Sigmoid colon (tissue), 7 donors: ENCODE data around the gene NKIRAS1. TPM values are rescaled to one million over a fixed set of nuclear protein-coding genes. Genes with fewer than 3 reads are reported as not detected.

Experiments
- DNase-seq: peaks from one replicate; pipeline ENCODE4 v3.0.0-alpha.2; 2019
- H3K27ac ChIP-seq, 4 donors: fragments of 200-600 bp; sonication (generic); one replicate each; pipeline ENCODE4 v1.5.1; 2016 to 2019; ENCODE audit warnings: mild to moderate bottlenecking in 1 of 4
- H3K27me3 ChIP-seq, 3 donors: fragments of 200-600 bp; sonication (generic); one replicate each; pipeline ENCODE4 v1.5.1; 2019; ENCODE audit warnings: mild to moderate bottlenecking in 1 of 3
- H3K36me3 ChIP-seq, 4 donors: fragments of 200-600 bp; sonication (generic); one replicate each; pipeline ENCODE4 v1.5.1; 2016 to 2019
- H3K4me1 ChIP-seq, 4 donors: fragments of 200-600 bp; sonication (generic); one replicate each; pipeline ENCODE4 v1.5.1; 2017 to 2019
- H3K4me3 ChIP-seq, 4 donors: fragments of 200-600 bp; sonication (generic); one replicate each; pipeline ENCODE4 v1.5.1; 2017 to 2019; ENCODE audit warnings: mild to moderate bottlenecking in 2 of 4, moderate library complexity in 1 of 4
- H3K9me3 ChIP-seq, 4 donors: fragments of 200-600 bp in 3 of 4; sonication (generic) in 3 of 4; one replicate each; pipeline versions ENCODE4 v1.5.1 to v1.6.1; 2013 to 2019
- CTCF ChIP-seq, 4 experiments: fragments of 450-650 bp in 3 of 4; fragments of 200-600 bp in 1 of 4; IDR thresholded peaks; one replicate each; pipeline ENCODE4 v1.5.1; 2016 to 2019; ENCODE audit warnings: antibody characterized with exemption in 4 of 4, mild to moderate bottlenecking in 3 of 4, moderate library complexity in 2 of 4
- EP300 ChIP-seq, 4 donors: sonication (generic); formaldehyde crosslinking; IDR thresholded peaks; one replicate each; pipeline ENCODE4 v1.6.1; 2017; ENCODE audit warnings: antibody characterized with exemption in 4 of 4
- POLR2A ChIP-seq, 2 donors: fragments of 450-650 bp; IDR thresholded peaks; one replicate each; pipeline ENCODE4 v1.6.1; 2016; ENCODE audit warnings: antibody characterized with exemption in 2 of 2, mild to moderate bottlenecking in 2 of 2, moderate library complexity in 2 of 2
- POLR2AphosphoS5 ChIP-seq, 4 donors: sonication (generic); formaldehyde crosslinking; IDR thresholded peaks; one replicate each; pipeline ENCODE4 v1.6.1; 2017; ENCODE audit warnings: antibody characterized with exemption in 4 of 4
- WGBS, 2 donors: extraction: QIAGEN DNeasy Blood & Tissue Kit; methylation state at CpG; one replicate each; pipeline ENCODE4 v1.1.7; 2013; 5-methylcytosine and 5-hydroxymethylcytosine counted together
- intact Hi-C: fragments of 100-400 bp; cut with DNase I; formaldehyde crosslinking; loops from one replicate; pipeline ENCODE4 v1.15.1; 2023
- polyA plus RNA-seq, 3 donors: library from polyadenylated mRNA; stranded (reverse); fragments of 200-250 nt; gene quantifications; one replicate each; pipeline ENCODE4 v1.2.3, GENCODE V29; 2013
- total RNA-seq, 4 donors: library from RNA; depleted of rRNA; stranded (reverse); fragments of >200 nt; gene quantifications; one replicate each; pipeline ENCODE4 v1.1.0, GENCODE V29; 2016
- donor health status: healthy with polysubstance abuse.
- donor health status: Bipolar disorder and iron deficiency.
- donor health status: healthy.

The NKIRAS1 gene
- total and polyA plus RNA-seq, 7 donors = 4.2 to 29.3 (median 21.6) TPM

GRCh38 chr3:23909341-23909740 is 7.4 kb downstream of the NKIRAS1 start:
- TF ChIP-seq POLR2AphosphoS5 (IDR thresholded peaks at IDR 0.05) = no peak
- TF ChIP-seq CTCF (IDR thresholded peaks at IDR 0.05) = no peak
- TF ChIP-seq EP300 (IDR thresholded peaks at IDR 0.05) = no peak
- TF ChIP-seq POLR2A (IDR thresholded peaks at IDR 0.05) = no peak
- no peaks in the 10 kb centered on the region for H3K9me3 ChIP-seq

GRCh38 chr3:23904545-23904944 is 12.2 kb downstream of the NKIRAS1 start:
- intact Hi-C loops = no loop called here
- Histone ChIP-seq H3K27me3 (no peaks in the 10 kb centered on the region), H3K9me3 (no peaks in the 10 kb centered on the region), H3K27ac (no peak overlapping the region), H3K4me3 (no peak overlapping the region), H3K4me1 (no peaks in the 10 kb centered on the region), H3K36me3 (peaks cover 0 to 29% (median 8%) of the 10 kb centered on the region in 4 donors)
- DNase-seq = no peak
- TF ChIP-seq POLR2AphosphoS5 (IDR thresholded peaks at IDR 0.05) (no peak), CTCF (IDR thresholded peaks at IDR 0.05) (no peak), POLR2A (IDR thresholded peaks at IDR 0.05) (no peak), EP300 (IDR thresholded peaks at IDR 0.05) (no peak)

More at GRCh38 chr3:23909341-23909740, 7.4 kb downstream of the NKIRAS1 start:
- Histone ChIP-seq H3K27me3 (no peaks in the 10 kb centered on the region), H3K27ac (no peak overlapping the region), H3K4me1 (peaks cover 0 to 9% (median 0%) of the 10 kb centered on the region in 4 donors), H3K4me3 (no peak overlapping the region), H3K36me3 (peaks cover 0 to 34% (median 4%) of the 10 kb centered on the region in 4 donors)
- intact Hi-C loops = no loop called here
- 88 to 92% methylated on average over 7 of the region's 7 CpGs for WGBS, 2 donors
- no peak for DNase-seq

- no peak for DNase-seq
- 75 to 81% methylated on average over 6 of the region's 6 CpGs for WGBS, 2 donors
- Histone ChIP-seq H3K27me3 (no peaks in the 10 kb centered on the region), H3K36me3 (peaks cover 0 to 31% (median 11%) of the 10 kb centered on the region in 4 donors), H3K9me3 (no peaks in the 10 kb centered on the region), H3K27ac (no peak overlapping the region), H3K4me3 (no peak overlapping the region), H3K4me1 (no peaks in the 10 kb centered on the region)
- intact Hi-C loops = no loop called here
- TF ChIP-seq POLR2AphosphoS5 (IDR thresholded peaks at IDR 0.05) = no peak
- TF ChIP-seq POLR2A (IDR thresholded peaks at IDR 0.05) = no peak
- no peak for TF ChIP-seq CTCF (IDR thresholded peaks at IDR 0.05)
- TF ChIP-seq EP300 (IDR thresholded peaks at IDR 0.05) = no peak
Observed at GRCh38 chr3:23900744-23901143, 16.0 kb downstream of the NKIRAS1 start.

GRCh38 chr3:23895181-23895580 is 21.6 kb downstream of the NKIRAS1 start:
- 94 to 95% methylated on average over 4 of the region's 4 CpGs for WGBS, 2 donors
- Histone ChIP-seq H3K4me1 (no peaks in the 10 kb centered on the region), H3K27ac (no peak overlapping the region), H3K9me3 (no peaks in the 10 kb centered on the region), H3K4me3 (no peak overlapping the region), H3K36me3 (peaks cover 0 to 41% (median 11%) of the 10 kb centered on the region in 4 donors), H3K27me3 (no peaks in the 10 kb centered on the region)
- intact Hi-C loops = no loop called here
- no peak for DNase-seq
- TF ChIP-seq POLR2A (IDR thresholded peaks at IDR 0.05) (no peak), CTCF (IDR thresholded peaks at IDR 0.05) (no peak), EP300 (IDR thresholded peaks at IDR 0.05) (no peak), POLR2AphosphoS5 (IDR thresholded peaks at IDR 0.05) (no peak)
